Retinal pigment epithelial cell (primary cell): Measurements from ENCODE around the gene CD37.

Experiments
- DNase-seq: peaks from one replicate; pipeline ENCODE4 v3.0.0-alpha.2; 2010; ENCODE audit warnings: low read depth
- H3K4me3 ChIP-seq: 2 replicates; pipeline ENCODE4 v1.5.1; 2011; ENCODE audit warnings: mild to moderate bottlenecking, low read length, control low read depth, moderate library complexity
- CTCF ChIP-seq: conservative IDR thresholded peaks from 2 replicates; pipeline ENCODE4 v1.5.1; 2011; ENCODE audit warnings: low read depth, low read length, control low read depth, inconsistent platforms

CD37 gene

GRCh38 chr19:49378512-49378911 lies 43.3 kb downstream of the CD37 start:
- no peak for DNase-seq
- TF ChIP-seq CTCF = no peak
- H3K4me3 ChIP-seq = no peak overlapping the region

- TF ChIP-seq CTCF = no peak
- no peak for DNase-seq
- no peak overlapping the region for H3K4me3 ChIP-seq
Measured at GRCh38 chr19:49380391-49380790, 45.2 kb downstream of the CD37 start.

- no peak for TF ChIP-seq CTCF
- no peak overlapping the region for H3K4me3 ChIP-seq
- DNase-seq = no peak
Measured at GRCh38 chr19:49382639-49383038, 47.4 kb downstream of the CD37 start.

GRCh38 chr19:49383599-49383998 lies 48.4 kb downstream of the CD37 start:
- TF ChIP-seq CTCF = no peak
- H3K4me3 ChIP-seq = no peak overlapping the region
- no peak for DNase-seq

- H3K4me3 ChIP-seq = no peak within 1 kb of the TSS
- no peak for DNase-seq
- no peak for TF ChIP-seq CTCF
Measured at GRCh38 chr19:49387936-49388372, 52.7 kb downstream of the CD37 start, which contains the start of gene KASH5. Gene KASH5 (plus strand): TSS chr19:49388249. CDS start chr19:49390884, 2,635 bp downstream.

- H3K4me3 ChIP-seq = no peak overlapping the region
Measured at GRCh38 chr19:49389406-49389805, 54.2 kb downstream of the CD37 start.

More at GRCh38 chr19:49389406-49389805, 54.2 kb downstream of the CD37 start:
- no peak for DNase-seq
- TF ChIP-seq CTCF = no peak
